B cell (primary cell): ENCODE measurements around the gene SPCS2. TPM values are rescaled to one million over a fixed set of nuclear protein-coding genes. Genes with fewer than 3 reads are reported as not detected.

Source experiments
- ATAC-seq: fragments of 200-7000 bp; cut with Tn5 transposase; one replicate; pipeline ENCODE4 v1.10.0; 2021; ENCODE audit warnings: low read depth, mild to moderate bottlenecking, moderate number of reproducible peaks, moderate library complexity
- CTCF ChIA-PET: fragments of 350-600 bp; sonication (Branson Sonifier 250); formaldehyde crosslinking; loops from one replicate; lab custom pipeline; 2021; ENCODE audit warnings: antibody characterized with exemption, inconsistent platforms; lab: Charles Lee
- POLR2A ChIA-PET: fragments of 350-600 bp; sonication (Branson Sonifier 250); formaldehyde crosslinking; loops from one replicate; lab custom pipeline; 2021; ENCODE audit warnings: antibody characterized with exemption; lab: Charles Lee
- DNase-seq: peaks from one replicate; pipeline ENCODE4 v3.0.0; 2013
- H2AFZ ChIP-seq: 2 replicates; pipeline ENCODE4 v1.6.1; 2012; ENCODE audit warnings: mild to moderate bottlenecking, low read depth, low read length; ENCODE audit not compliant: insufficient read depth, poor library complexity, severe bottlenecking
- H3K27ac ChIP-seq, 2 donors: 1 replicate in 1 of 2; 2 replicates in 1 of 2; pipeline ENCODE4 v1.5.1; 2012 to 2013; ENCODE audit warnings: low read length in 2 of 2, mild to moderate bottlenecking in 2 of 2, moderate library complexity in 1 of 2
- H3K27me3 ChIP-seq, 4 experiments: fragments of 200-600 bp in 1 of 4; sonication (generic) in 1 of 4; replicated peaks in 1 of 4; 1 replicate in 2 of 4; 2 replicates in 2 of 4; pipeline versions ENCODE4 v1.6.1 to v1.7.0; 2013 to 2016; ENCODE audit warnings: low read length in 3 of 4, mild to moderate bottlenecking in 2 of 4, mixed read lengths in 1 of 4, moderate library complexity in 1 of 4; ENCODE audit not compliant: insufficient read depth in 4 of 4, control insufficient read depth in 3 of 4; ENCODE audit errors: control extremely low read depth in 1 of 4
- H3K36me3 ChIP-seq, 2 experiments: replicated peaks in 1 of 2; 1 replicate in 1 of 2; 2 replicates in 1 of 2; pipeline versions ENCODE4 v1.6.1 to v1.7.1; 2013; ENCODE audit warnings: low read length in 1 of 2; ENCODE audit not compliant: insufficient read depth in 2 of 2, control insufficient read depth in 1 of 2; ENCODE audit errors: control extremely low read depth in 1 of 2, extremely low read depth in 1 of 2
- H3K4me1 ChIP-seq, 2 donors: fragments of 200-600 bp in 1 of 2; sonication (generic) in 1 of 2; 1 replicate in 1 of 2; 2 replicates in 1 of 2; pipeline versions ENCODE4 v1.5.1 to v1.6.1; 2013 to 2017; ENCODE audit warnings: low read length in 2 of 2; ENCODE audit not compliant: control insufficient read depth in 2 of 2, insufficient read depth in 2 of 2
- H3K4me2 ChIP-seq: replicated peaks from 2 replicates; pipeline ENCODE3; 2012; ENCODE audit warnings: mild to moderate bottlenecking, low read depth, low read length; ENCODE audit not compliant: poor library complexity, severe bottlenecking
- H3K4me3 ChIP-seq, 5 experiments: fragments of 200-600 bp in 1 of 5; sonication (generic) in 1 of 5; 1 replicate in 3 of 5; 2 replicates in 2 of 5; pipeline versions ENCODE4 v1.5.1 to v1.7.0; 2011 to 2016; ENCODE audit warnings: low read length in 4 of 5, mild to moderate bottlenecking in 4 of 5, low read depth in 2 of 5, control low read depth in 1 of 5, moderate library complexity in 1 of 5; ENCODE audit not compliant: insufficient read depth in 1 of 5; ENCODE audit errors: control extremely low read depth in 1 of 5, extremely low read depth in 1 of 5
- H3K79me2 ChIP-seq: fragments of 200-600 bp; sonication (generic); one replicate; pipeline ENCODE4 v1.6.0; 2016; ENCODE audit warnings: low read length; ENCODE audit not compliant: control insufficient read depth, insufficient read depth
- H3K9ac ChIP-seq: fragments of 200-600 bp; sonication (generic); 2 replicates; pipeline ENCODE4 v1.6.1; 2017; ENCODE audit warnings: mild to moderate bottlenecking, low read length, moderate library complexity
- H3K9me3 ChIP-seq, 3 donors: one replicate each; pipeline versions ENCODE4 v1.6.1 to v1.7.1; 2013; ENCODE audit warnings: low read length in 2 of 3; ENCODE audit not compliant: control insufficient read depth in 2 of 3, insufficient read depth in 1 of 3; ENCODE audit errors: control extremely low read depth in 1 of 3
- H4K20me1 ChIP-seq: 2 replicates; pipeline ENCODE4 v1.6.0; 2012; ENCODE audit warnings: mild to moderate bottlenecking, low read length; ENCODE audit not compliant: insufficient read depth, control insufficient read depth, poor library complexity, severe bottlenecking
- H3K27ac Mint-ChIP-seq: one replicate; pipeline ENCODE4 v1.8.0; 2021; ENCODE audit warnings: mixed read lengths
- H3K27me3 Mint-ChIP-seq: one replicate; pipeline ENCODE4 v1.8.0; 2021; ENCODE audit warnings: mixed read lengths
- H3K4me1 Mint-ChIP-seq: one replicate; pipeline ENCODE4 v1.8.0; 2021; ENCODE audit warnings: mixed read lengths
- H3K4me3 Mint-ChIP-seq: one replicate; pipeline ENCODE4 v1.8.0; 2021; ENCODE audit warnings: mixed read lengths
- H3K9me3 Mint-ChIP-seq: one replicate; pipeline ENCODE4 v1.8.0; 2022; ENCODE audit warnings: mixed read lengths; ENCODE audit not compliant: insufficient read depth
- CTCF ChIP-seq: fragments of 200-600 bp; IDR thresholded peaks from one replicate; pipeline ENCODE4 v1.8.0; 2022; ENCODE audit warnings: antibody characterized with exemption, mild to moderate bottlenecking
- EZH2 ChIP-seq: IDR thresholded peaks from 2 replicates; pipeline ENCODE4 v1.6.1; 2012; ENCODE audit warnings: borderline replicate concordance, low read depth, mild to moderate bottlenecking, moderate library complexity, low read length; ENCODE audit not compliant: insufficient read depth, poor library complexity, severe bottlenecking
- WGBS: methylation state at CpG from one replicate; pipeline ENCODE4 v1.1.5; 2013; ENCODE audit warnings: missing lambda C conversion rate; ENCODE audit not compliant: insufficient coverage; 5-methylcytosine and 5-hydroxymethylcytosine counted together
- intact Hi-C: fragments of 100-400 bp; cut with micrococcal nuclease; formaldehyde crosslinking; loops from one replicate; pipeline ENCODE4 v1.10.0; 2022
- polyA plus RNA-seq: library from polyadenylated mRNA; depleted of rRNA; stranded (reverse); fragments of >200 nt; gene quantifications from 2 replicates; pipeline ENCODE4 v1.2.3, GENCODE V29; 2012
- total RNA-seq, 2 donors: library from RNA; stranded (reverse); fragments of 120-200 nt in 1 of 2; gene quantifications; 1 replicate in 1 of 2; 2 replicates in 1 of 2; pipeline versions ENCODE4 v1.2.3 to v1.2.4, GENCODE V29; 2013 to 2022

Gene SPCS2
- total and polyA plus RNA-seq, 2 donors (not counting 1 experiment from before 2014, with no cell fraction given): 17.8 to 98.5 TPM

DNA sequence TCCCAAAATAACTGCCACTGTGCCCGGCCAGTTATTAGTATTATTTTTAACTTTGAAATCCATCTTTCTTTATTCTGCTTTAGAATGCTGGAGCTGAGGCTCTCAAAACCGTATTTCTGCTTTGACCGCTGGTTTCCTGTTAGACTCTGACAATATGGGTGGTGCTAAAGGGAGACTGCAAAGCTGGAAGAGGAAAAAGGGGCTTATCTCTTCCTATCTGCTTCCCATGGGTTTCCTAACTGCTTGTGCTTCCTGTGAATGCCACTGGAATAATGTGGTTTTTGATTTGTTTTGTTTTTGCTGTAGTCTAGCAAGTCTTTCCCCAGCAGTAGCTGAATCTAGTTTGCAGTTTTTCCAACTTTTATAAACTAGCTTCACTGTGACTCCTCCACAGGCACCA lies 43.7 kb upstream of the SPCS2 start:
- ATAC-seq (no peak), DNase-seq (no peak)
- H3K27me3 ChIP-seq: no peaks in the 10 kb centered on the region
- peaks cover 22% of the 10 kb centered on the region for H3K4me1 Mint-ChIP-seq
- H3K27me3 Mint-ChIP-seq: no peaks in the 10 kb centered on the region
- H3K79me2 ChIP-seq: no peaks in the 10 kb centered on the region
- no peak overlapping the region for H3K9ac ChIP-seq
- H3K4me3 Mint-ChIP-seq: no peak overlapping the region
- 52% methylated on average over 2 of the region's 3 CpGs for WGBS
- intact Hi-C loops: no loop called here
- CTCF ChIA-PET: no interaction called here
- H3K4me1 ChIP-seq: peaks cover 14 to 16% of the 10 kb centered on the region in 2 donors
- POLR2A ChIA-PET: no interaction called here
- H3K9me3 ChIP-seq: peaks cover 2 to 11% (median 3%) of the 10 kb centered on the region in 3 donors
- peaks cover 5% of the 10 kb centered on the region in 2 experiments for H3K36me3 ChIP-seq
- H3K4me3 ChIP-seq: no peak overlapping the region
- H4K20me1 ChIP-seq: no peaks in the 10 kb centered on the region
- H3K27ac Mint-ChIP-seq: peak overlapping the region; percentile 23
- no peak overlapping the region for H3K4me2 ChIP-seq
- TF ChIP-seq EZH2: no peak
- TF ChIP-seq CTCF: no peak
- H3K9me3 Mint-ChIP-seq: peaks cover 11% of the 10 kb centered on the region
- no peak overlapping the region for H3K27ac ChIP-seq
- no peak overlapping the region for H2AFZ ChIP-seq

DNA sequence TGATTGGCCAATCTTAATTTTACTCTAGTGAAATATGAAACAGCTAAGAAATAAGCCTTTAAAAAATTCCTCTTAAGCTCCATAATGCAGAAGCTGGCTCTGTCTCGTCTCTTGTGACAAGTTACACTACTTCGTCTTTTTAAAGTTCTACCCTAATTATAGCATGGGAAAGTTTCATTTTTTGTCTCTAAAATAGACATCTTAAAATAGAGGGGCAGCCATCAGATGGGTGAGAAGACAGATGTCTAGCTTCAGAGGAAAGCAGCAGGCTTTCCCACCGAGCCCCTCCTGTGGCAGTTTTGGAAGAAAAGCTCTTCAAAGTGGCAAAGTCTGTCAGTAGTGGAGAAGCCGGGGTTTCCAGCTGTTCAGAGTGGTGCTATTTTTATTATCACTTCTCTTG lies 39.7 kb upstream of the SPCS2 start:
- Histone ChIP-seq H2AFZ (no peak overlapping the region), H3K36me3 (peaks cover 5 to 7% of the 10 kb centered on the region in 2 experiments), H4K20me1 (no peaks in the 10 kb centered on the region), H3K4me1 (peaks cover 14 to 16% of the 10 kb centered on the region in 2 donors), H3K9me3 (no peaks in the 10 kb centered on the region), H3K27me3 (no peaks in the 10 kb centered on the region), H3K4me2 (peak overlapping the region; percentile 43), H3K79me2 (no peaks in the 10 kb centered on the region), H3K9ac (peak overlapping the region; percentile 34), H3K4me3 (no peak overlapping the region), H3K27ac (peak overlapping the region; percentile 21 to 70)
- Mint-ChIP-seq H3K4me3 (peak overlapping the region; percentile 40), H3K27ac (peak overlapping the region; percentile 60), H3K27me3 (no peaks in the 10 kb centered on the region), H3K4me1 (peaks cover 28% of the 10 kb centered on the region), H3K9me3 (no peaks in the 10 kb centered on the region)
- CTCF ChIA-PET: interaction anchor here (0.6 to 3.3 kb wide), 4 partner anchors 20 to 989 kb away, joined by 3 to 14 read pairs (median 6); no protein-coding TSS in a partner anchor
- no peak for ATAC-seq
- DNase-seq: no peak
- TF ChIP-seq EZH2 (no peak), CTCF (no peak)
- intact Hi-C loops: no loop called here
- POLR2A ChIA-PET: no interaction called here
- WGBS: no CpG with 5 or more reads among the region's 4 CpGs
